ENCODE results near the gene AKAP8.

DNA sequence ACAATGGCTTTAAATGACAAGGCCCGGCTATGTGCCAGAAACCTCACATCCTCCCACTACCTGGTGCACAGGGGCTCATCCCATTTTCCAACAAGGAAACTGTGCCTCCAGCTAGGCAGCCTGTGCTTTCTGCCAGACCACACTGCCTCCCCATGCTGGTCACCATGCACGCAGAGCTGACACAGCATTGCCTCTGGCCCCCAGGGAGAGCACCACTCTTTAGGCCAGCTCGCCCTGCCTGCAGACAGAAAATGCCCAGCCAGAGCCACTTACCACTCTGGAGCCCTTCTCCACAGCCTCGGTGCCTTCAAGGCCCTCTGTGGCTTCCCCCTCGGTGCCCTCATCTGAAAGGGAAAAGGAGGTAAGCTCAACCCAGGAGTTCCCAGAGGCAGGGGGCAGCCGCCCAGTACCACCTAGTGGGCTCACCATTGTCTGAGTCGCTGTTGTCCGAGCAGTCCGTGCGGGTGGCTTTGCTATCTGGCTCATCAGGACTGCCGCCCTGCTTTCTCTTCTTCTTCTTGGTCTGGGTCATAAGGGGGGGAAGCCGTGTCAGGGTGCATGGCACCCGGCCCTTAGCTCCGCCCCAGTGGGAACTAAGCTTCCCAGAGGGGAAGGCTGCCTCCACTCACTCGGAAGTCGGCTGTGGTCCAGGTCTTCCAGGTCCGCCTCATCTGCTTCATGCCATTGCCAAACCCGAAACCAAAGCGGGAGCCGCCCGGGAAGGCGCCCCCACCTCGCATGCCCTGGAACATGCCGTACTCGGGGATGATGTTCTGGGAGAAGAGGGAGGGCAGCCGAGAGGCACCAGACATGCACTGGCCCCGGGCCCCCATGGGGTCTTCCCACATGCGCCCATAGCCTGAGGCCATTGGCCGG is 21.2 kb upstream of the AKAP8 start:
- TF ChIP-seq, protein P1, sequence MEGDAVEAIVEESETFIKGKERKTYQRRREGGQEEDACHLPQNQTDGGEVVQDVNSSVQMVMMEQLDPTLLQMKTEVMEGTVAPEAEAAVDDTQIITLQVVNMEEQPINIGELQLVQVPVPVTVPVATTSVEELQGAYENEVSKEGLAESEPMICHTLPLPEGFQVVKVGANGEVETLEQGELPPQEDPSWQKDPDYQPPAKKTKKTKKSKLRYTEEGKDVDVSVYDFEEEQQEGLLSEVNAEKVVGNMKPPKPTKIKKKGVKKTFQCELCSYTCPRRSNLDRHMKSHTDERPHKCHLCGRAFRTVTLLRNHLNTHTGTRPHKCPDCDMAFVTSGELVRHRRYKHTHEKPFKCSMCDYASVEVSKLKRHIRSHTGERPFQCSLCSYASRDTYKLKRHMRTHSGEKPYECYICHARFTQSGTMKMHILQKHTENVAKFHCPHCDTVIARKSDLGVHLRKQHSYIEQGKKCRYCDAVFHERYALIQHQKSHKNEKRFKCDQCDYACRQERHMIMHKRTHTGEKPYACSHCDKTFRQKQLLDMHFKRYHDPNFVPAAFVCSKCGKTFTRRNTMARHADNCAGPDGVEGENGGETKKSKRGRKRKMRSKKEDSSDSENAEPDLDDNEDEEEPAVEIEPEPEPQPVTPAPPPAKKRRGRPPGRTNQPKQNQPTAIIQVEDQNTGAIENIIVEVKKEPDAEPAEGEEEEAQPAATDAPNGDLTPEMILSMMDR (optimal IDR thresholded peaks at IDR 0.05 in 1 of 3, IDR thresholded peaks at IDR 0.05 in 1 of 3, conservative IDR thresholded peaks at IDR 0.05 in 1 of 3; ENCODE audit: extremely low read depth in 1 of 3, insufficient read depth in 2 of 3, low read length in 3 of 3) = no peak
- TF ChIP-seq EZH2 (IDR thresholded peaks at IDR 0.05; ENCODE audit: low read length) = no peak

All from keratinocyte (primary cell).